GM21526 (cell line): ENCODE results near the gene MAG.

ENCODE experiments used
- ATAC-seq: cut with Tn5 transposase; IDR thresholded peaks from one replicate; pipeline ENCODE4 v1.9.1; 2021; ENCODE audit warnings: moderate library complexity; ENCODE audit not compliant: unreplicated experiment, low FRiP score

The MAG gene

GRCh38 chr19:35314031-35314430 lies 22.1 kb downstream of the MAG start:
- no peak for ATAC-seq

GRCh38 chr19:35314858-35315470 lies 23.0 kb downstream of the MAG start:
- ATAC-seq = no peak

- no peak for ATAC-seq
These were observed 23.9 kb downstream of the MAG start for GRCh38 chr19:35315883-35316282.

- ATAC-seq = no peak
These were observed 24.6 kb downstream of the MAG start for GRCh38 chr19:35316560-35316959.

GRCh38 chr19:35317464-35318043 lies 25.6 kb downstream of the MAG start:
- no peak for ATAC-seq

- no peak for ATAC-seq
These were observed 26.9 kb downstream of the MAG start for GRCh38 chr19:35318679-35319448.

GRCh38 chr19:35320065-35320713 lies 28.2 kb downstream of the MAG start:
- ATAC-seq = no peak

- no peak for ATAC-seq
These were observed 29.3 kb downstream of the MAG start for GRCh38 chr19:35321291-35321690.

- no peak for ATAC-seq
These were observed 30.1 kb downstream of the MAG start for GRCh38 chr19:35322014-35322413.

- no peak for ATAC-seq
These were observed 35.7 kb downstream of the MAG start for GRCh38 chr19:35327642-35328041.

- no peak for ATAC-seq
These were observed 36.9 kb downstream of the MAG start, which contains the start of gene CD22 for GRCh38 chr19:35328851-35329285. Gene CD22, plus strand, starts transcription at chr19:35329187. Its CDS starts 2,854 bp downstream, at chr19:35332041.

- ATAC-seq = no peak
These were observed 37.4 kb downstream of the MAG start for GRCh38 chr19:35329323-35329722.

GRCh38 chr19:35330475-35330874 lies 38.5 kb downstream of the MAG start:
- ATAC-seq = peak; percentile 39

- ATAC-seq = no peak
These were observed 39.7 kb downstream of the MAG start for GRCh38 chr19:35331551-35332214.

- ATAC-seq = no peak
These were observed 40.9 kb downstream of the MAG start for GRCh38 chr19:35332817-35333216.

GRCh38 chr19:35334144-35334753 lies 42.3 kb downstream of the MAG start:
- ATAC-seq = no peak

GRCh38 chr19:35336166-35336955 lies 44.4 kb downstream of the MAG start:
- ATAC-seq = no peak

GRCh38 chr19:35337097-35337983 lies 45.4 kb downstream of the MAG start:
- no peak for ATAC-seq

- no peak for ATAC-seq
These were observed 46.0 kb downstream of the MAG start for GRCh38 chr19:35337984-35338296.
